GM12891 (cell line): ENCODE data around the gene KDM5B.

Experiments
- DNase-seq: peaks from one replicate; pipeline ENCODE4 v3.0.0; 2011; ENCODE audit warnings: low spot score; ENCODE audit not compliant: insufficient read length
- FAIRE-seq: peaks from 2 replicates; lab custom pipeline; 2011; peaks lifted over from hg19 to GRCh38; lab: Jason Lieb, UNC
- PAX5 ChIP-seq: IDR thresholded peaks from 2 replicates; pipeline ENCODE4 v1.6.1; 2011; ENCODE audit warnings: low read length, moderate library complexity, mild to moderate bottlenecking; ENCODE audit not compliant: insufficient read depth, severe bottlenecking
- POLR2A ChIP-seq: IDR thresholded peaks from 2 replicates; pipeline ENCODE4 v1.6.1; 2011; ENCODE audit warnings: low read depth, low read length, control low read depth
- POLR2AphosphoS5 ChIP-seq: IDR thresholded peaks from 2 replicates; pipeline ENCODE4 v1.6.1; 2011; ENCODE audit warnings: low read depth, low read length, control low read depth
- POU2F2 ChIP-seq: IDR thresholded peaks from 2 replicates; pipeline ENCODE4 v1.6.1; 2011; ENCODE audit warnings: low read depth, mild to moderate bottlenecking, control low read depth, low read length, moderate library complexity
- SPI1 ChIP-seq: IDR thresholded peaks from 2 replicates; pipeline ENCODE4 v1.6.1; 2011; ENCODE audit warnings: low read depth, low read length, control low read depth
- TAF1 ChIP-seq: IDR thresholded peaks from 2 replicates; pipeline ENCODE4 v1.6.1; 2011; ENCODE audit warnings: low read depth, low read length, control low read depth

Gene KDM5B

DNA sequence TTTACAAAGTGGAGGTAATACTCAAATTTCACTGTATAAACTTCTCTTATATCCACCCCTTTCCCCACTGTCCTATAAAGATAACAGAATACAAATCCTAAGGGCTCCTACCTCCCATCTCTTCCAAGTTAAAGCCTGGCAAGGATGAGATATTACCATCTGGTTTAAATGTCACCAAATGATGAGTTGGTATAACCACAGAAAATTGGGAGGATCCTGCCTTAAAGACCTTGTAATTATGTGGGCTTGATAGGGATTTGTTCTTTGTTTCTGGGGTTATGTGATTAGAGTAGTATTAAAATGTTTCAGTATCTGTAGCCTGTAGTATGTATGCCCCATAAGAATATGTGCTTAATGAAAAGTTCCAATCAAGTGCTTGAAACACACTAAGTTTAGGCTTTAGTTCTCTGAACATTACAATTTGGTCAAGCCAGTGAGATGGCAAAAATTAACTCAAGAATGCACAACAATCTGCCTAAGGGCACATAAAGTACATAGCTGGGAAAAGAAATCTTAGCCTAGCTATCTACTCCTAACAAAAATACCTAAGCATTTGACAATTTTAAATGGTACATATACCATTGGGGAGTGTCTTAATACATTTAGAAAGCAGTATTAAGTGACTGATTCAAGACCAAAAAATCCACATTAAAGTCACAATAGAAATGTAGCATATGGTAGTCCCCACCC lies 14.0 kb downstream of the KDM5B start:
- DNase-seq (no peak), FAIRE-seq (no peak)
- TF ChIP-seq TAF1 (no peak), SPI1 (no peak), PAX5 (no peak), POLR2AphosphoS5 (no peak), POLR2A (no peak), POU2F2 (no peak)

GRCh38 chr1:202791077-202791747 lies 17.0 kb downstream of the KDM5B start:
- TF ChIP-seq POLR2A, result no peak
- TF ChIP-seq PAX5, result no peak
- no peak for TF ChIP-seq POU2F2
- no peak for TF ChIP-seq SPI1
- TF ChIP-seq TAF1, result no peak
- no peak for TF ChIP-seq POLR2AphosphoS5
- FAIRE-seq, result no peak
- DNase-seq, result no peak

DNA sequence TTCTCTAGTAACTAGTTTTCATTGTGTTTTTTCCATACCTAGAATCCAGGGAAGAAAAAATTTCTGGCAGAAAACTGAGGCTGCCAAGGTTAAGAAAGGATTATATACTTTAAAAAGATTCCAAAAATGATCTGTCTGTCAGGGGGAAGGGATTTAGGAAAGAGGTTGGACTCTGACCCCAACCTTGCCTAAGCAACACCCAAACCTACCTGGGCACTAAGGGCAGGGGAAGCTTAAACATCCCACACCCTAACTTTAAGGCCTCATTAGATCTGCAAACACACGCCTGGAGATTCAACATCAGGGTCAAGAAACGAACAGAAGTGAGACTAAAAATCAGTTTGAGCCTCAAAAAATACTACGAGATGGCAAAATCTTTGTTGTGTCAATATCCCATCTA lies 19.4 kb downstream of the KDM5B start:
- no peak for DNase-seq
- no peak for TF ChIP-seq POLR2AphosphoS5
- no peak for TF ChIP-seq PAX5
- no peak for FAIRE-seq

GRCh38 chr1:202786804-202787203 lies 21.4 kb downstream of the KDM5B start:
- no peak for TF ChIP-seq TAF1
- no peak for TF ChIP-seq PAX5
- TF ChIP-seq POLR2A, result no peak
- no peak for TF ChIP-seq POLR2AphosphoS5
- no peak for TF ChIP-seq POU2F2
- TF ChIP-seq SPI1, result no peak
- FAIRE-seq (no peak), DNase-seq (no peak)

DNA sequence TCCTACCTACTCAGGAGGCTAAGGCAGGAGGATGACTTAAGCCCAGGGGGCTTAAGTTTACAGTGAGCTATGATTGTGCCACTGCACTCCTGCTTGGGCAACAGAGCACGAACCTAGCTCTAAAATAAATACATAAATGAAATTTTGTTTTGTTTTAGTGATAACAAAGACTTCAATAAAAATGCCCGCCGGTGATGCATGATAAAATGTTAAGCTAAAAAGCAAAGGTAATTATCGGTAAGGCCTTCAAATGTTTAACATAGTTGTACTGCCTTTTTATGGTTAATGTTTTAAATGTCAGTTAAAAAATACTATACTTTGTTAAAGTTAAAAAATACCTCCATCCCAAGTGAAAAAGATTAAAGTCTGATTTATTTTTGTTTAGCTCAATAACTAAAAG lies 27.0 kb downstream of the KDM5B start:
- no peak for FAIRE-seq
- DNase-seq, result no peak
- no peak for TF ChIP-seq PAX5
- TF ChIP-seq TAF1, result no peak
- TF ChIP-seq POLR2AphosphoS5, result no peak
- TF ChIP-seq POU2F2, result no peak
- no peak for TF ChIP-seq POLR2A
- no peak for TF ChIP-seq SPI1

GRCh38 chr1:202770135-202770534 lies 38.1 kb downstream of the KDM5B start:
- no peak for FAIRE-seq
- no peak for TF ChIP-seq POLR2A
- TF ChIP-seq TAF1, result no peak
- TF ChIP-seq POU2F2, result no peak
- TF ChIP-seq PAX5, result no peak
- TF ChIP-seq POLR2AphosphoS5, result no peak
- TF ChIP-seq SPI1, result no peak
- DNase-seq, result no peak

DNA sequence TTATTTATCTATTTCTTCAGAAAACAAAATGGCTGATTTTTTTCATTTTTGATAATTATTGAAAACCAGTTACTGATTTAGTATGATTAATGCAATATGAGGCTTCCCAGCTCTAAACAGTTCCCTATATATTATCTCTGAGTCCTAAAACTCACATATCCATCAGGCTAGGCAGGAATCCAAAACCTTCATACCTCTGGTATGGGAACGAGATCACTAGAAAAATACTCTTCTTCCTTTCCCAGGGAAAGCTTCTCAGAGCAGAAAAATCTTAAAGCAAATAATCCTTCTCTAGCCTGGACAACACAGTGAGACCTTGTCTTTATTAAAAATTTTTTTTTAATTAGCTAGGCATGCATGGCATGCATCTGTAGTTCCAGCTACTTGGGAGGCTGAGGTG lies 42.5 kb downstream of the KDM5B start:
- FAIRE-seq (no peak), DNase-seq (no peak)
- TF ChIP-seq SPI1 (no peak), POLR2A (no peak), POLR2AphosphoS5 (no peak), PAX5 (no peak), POU2F2 (no peak), TAF1 (no peak)

DNA sequence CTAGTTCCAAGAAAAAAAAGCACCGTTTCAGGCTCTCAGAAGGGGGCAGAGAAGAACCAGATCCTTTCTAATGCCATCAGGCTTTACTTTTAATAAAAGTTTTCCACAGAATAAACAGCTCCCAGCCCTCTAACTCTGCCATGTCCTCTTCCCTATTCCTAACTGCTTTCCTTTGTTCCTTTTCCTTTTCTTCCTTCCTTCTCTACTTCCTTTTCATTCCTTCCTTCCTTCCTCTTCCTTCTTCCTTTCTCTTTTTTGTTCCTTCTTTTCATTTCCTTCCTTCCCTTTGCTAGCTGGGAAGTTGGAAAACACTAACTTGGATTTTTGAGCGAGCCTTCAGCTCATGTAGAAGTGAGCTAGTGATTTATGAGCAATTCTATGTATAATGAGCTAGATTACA lies 46.2 kb downstream of the KDM5B start:
- FAIRE-seq (no peak), DNase-seq (no peak)
- TF ChIP-seq SPI1 (no peak), POU2F2 (no peak), PAX5 (no peak), POLR2AphosphoS5 (no peak), TAF1 (no peak), POLR2A (no peak)

DNA sequence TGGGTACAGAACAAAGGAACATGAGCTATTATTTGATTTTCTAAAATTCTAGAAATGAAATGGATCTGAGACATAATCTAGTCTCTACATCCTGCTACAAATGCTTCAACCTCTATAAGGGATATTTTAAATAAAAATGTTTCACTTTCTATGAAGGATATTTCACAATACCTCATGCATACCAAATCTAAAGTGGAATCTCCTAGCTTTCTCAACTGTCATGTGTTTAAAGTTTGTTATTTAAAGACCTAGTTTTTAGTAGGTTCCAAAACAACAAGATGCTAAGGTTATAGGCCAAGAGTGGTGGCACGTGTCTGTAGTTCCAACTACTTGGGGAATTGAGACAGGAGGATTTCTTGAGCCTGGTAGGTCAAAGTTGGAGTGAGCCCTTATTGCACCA lies 47.6 kb downstream of the KDM5B start:
- no peak for FAIRE-seq
- DNase-seq, result no peak
- no peak for TF ChIP-seq POU2F2
- TF ChIP-seq POLR2AphosphoS5, result no peak
- no peak for TF ChIP-seq TAF1
- no peak for TF ChIP-seq POLR2A
- TF ChIP-seq SPI1, result no peak
- no peak for TF ChIP-seq PAX5
